H9 (cell line): ENCODE measurements around the gene TPPP3. TPM values are rescaled to one million over a fixed set of nuclear protein-coding genes. Genes with fewer than 3 reads are reported as not detected.
A peak's percentile ranks its signal among the peaks of the same experiment; 100 is the strongest.

ENCODE experiments used
- DNase-seq: peaks from one replicate; pipeline ENCODE4 v3.0.0-alpha.2; 2017
- H2AFZ ChIP-seq: one replicate; pipeline ENCODE4 v1.6.1; 2013; ENCODE audit warnings: mild to moderate bottlenecking, low read length, control low read depth, moderate library complexity
- H2AK5ac ChIP-seq: 2 replicates; pipeline ENCODE4 v1.6.1; 2013; ENCODE audit warnings: low read length, control low read depth, mixed read lengths; ENCODE audit not compliant: insufficient read length
- H2BK120ac ChIP-seq: one replicate; pipeline ENCODE4 v1.6.1; 2013; ENCODE audit warnings: low read depth, mild to moderate bottlenecking, low read length, control low read depth, inconsistent platforms; ENCODE audit not compliant: poor library complexity, severe bottlenecking
- H2BK12ac ChIP-seq: 2 replicates; pipeline ENCODE4 v1.6.1; 2013; ENCODE audit warnings: low read length, control low read depth, mixed read lengths, low read depth; ENCODE audit not compliant: insufficient read length
- H2BK15ac ChIP-seq: 2 replicates; pipeline ENCODE4 v1.6.1; 2013; ENCODE audit warnings: low read depth, low read length, control low read depth
- H2BK20ac ChIP-seq: one replicate; pipeline ENCODE4 v1.6.1; 2013; ENCODE audit warnings: low read depth, mild to moderate bottlenecking, low read length, control low read depth, inconsistent platforms; ENCODE audit not compliant: poor library complexity, severe bottlenecking
- H2BK5ac ChIP-seq: 2 replicates; pipeline ENCODE4 v1.6.1; 2013; ENCODE audit warnings: low read length, control low read depth, mixed read lengths; ENCODE audit not compliant: insufficient read length
- H3K14ac ChIP-seq: 2 replicates; pipeline ENCODE4 v1.6.1; 2013; ENCODE audit warnings: low read length, control low read depth; ENCODE audit not compliant: insufficient read depth
- H3K18ac ChIP-seq: 2 replicates; pipeline ENCODE4 v1.6.1; 2013; ENCODE audit warnings: low read depth, mild to moderate bottlenecking, mixed read lengths, low read length, control low read depth; ENCODE audit not compliant: insufficient read length
- H3K23ac ChIP-seq: 2 replicates; pipeline ENCODE4 v1.6.1; 2013; ENCODE audit warnings: low read length, control low read depth, mixed read lengths, low read depth; ENCODE audit not compliant: insufficient read length
- H3K23me2 ChIP-seq: 2 replicates; pipeline ENCODE4 v1.6.1; 2013; ENCODE audit warnings: low read depth, mild to moderate bottlenecking, mixed read lengths, low read length, control low read depth; ENCODE audit not compliant: insufficient read length, poor library complexity, severe bottlenecking
- H3K27ac ChIP-seq: 2 replicates; pipeline ENCODE4 v1.5.1; 2013; ENCODE audit warnings: low read length, control low read depth, mixed read lengths, low read depth; ENCODE audit not compliant: insufficient read length
- H3K27me3 ChIP-seq: 2 replicates; pipeline ENCODE4 v1.6.1; 2013; ENCODE audit warnings: low read length, control low read depth, inconsistent platforms; ENCODE audit not compliant: insufficient read depth
- H3K4ac ChIP-seq: 2 replicates; pipeline ENCODE4 v1.6.1; 2013; ENCODE audit warnings: low read depth, mild to moderate bottlenecking, control low read depth, inconsistent platforms, low read length, moderate library complexity
- H3K4me1 ChIP-seq: 2 replicates; pipeline ENCODE4 v1.6.1; 2013; ENCODE audit warnings: low read length, control low read depth, inconsistent platforms; ENCODE audit not compliant: insufficient read depth
- H3K4me2 ChIP-seq: 2 replicates; pipeline ENCODE4 v1.6.1; 2013; ENCODE audit warnings: low read length, control low read depth, mixed read lengths; ENCODE audit not compliant: insufficient read length, insufficient read depth
- H3K56ac ChIP-seq: 2 replicates; pipeline ENCODE4 v1.6.1; 2013; ENCODE audit warnings: low read depth, mild to moderate bottlenecking, mixed read lengths, low read length, control low read depth; ENCODE audit not compliant: insufficient read length
- H3K79me1 ChIP-seq: 2 replicates; pipeline ENCODE4 v1.6.1; 2013; ENCODE audit warnings: low read depth, mild to moderate bottlenecking, moderate library complexity, low read length, control low read depth, inconsistent platforms; ENCODE audit not compliant: insufficient read depth, poor library complexity, severe bottlenecking
- H3K79me2 ChIP-seq: 2 replicates; pipeline ENCODE4 v1.6.1; 2013; ENCODE audit warnings: low read length, control low read depth, inconsistent platforms; ENCODE audit not compliant: insufficient read depth
- H3K9ac ChIP-seq: 2 replicates; pipeline ENCODE4 v1.6.1; 2013; ENCODE audit warnings: low read length, control low read depth, mixed read lengths; ENCODE audit not compliant: insufficient read length; ENCODE audit errors: extremely low read depth
- H3K9me3 ChIP-seq: one replicate; pipeline ENCODE4 v1.6.1; 2013; ENCODE audit warnings: low read depth, low read length, inconsistent platforms; ENCODE audit not compliant: control insufficient read depth
- H3T11ph ChIP-seq: one replicate; pipeline ENCODE4 v1.6.1; 2013; ENCODE audit warnings: mild to moderate bottlenecking, low read length, control low read depth, inconsistent platforms
- H4K20me1 ChIP-seq: one replicate; pipeline ENCODE4 v1.6.1; 2013; ENCODE audit not compliant: control insufficient read depth, insufficient read length, insufficient read depth
- H4K5ac ChIP-seq: 2 replicates; pipeline ENCODE4 v1.6.1; 2013; ENCODE audit warnings: low read depth, mild to moderate bottlenecking, mixed read lengths, low read length, control low read depth; ENCODE audit not compliant: insufficient read length
- H4K8ac ChIP-seq: replicated peaks from 2 replicates; pipeline ENCODE4 v1.6.1; 2013; ENCODE audit warnings: low read length, control low read depth, mixed read lengths, low read depth; ENCODE audit not compliant: insufficient read length
- H4K91ac ChIP-seq: 2 replicates; pipeline ENCODE4 v1.6.1; 2013; ENCODE audit warnings: low read depth, mild to moderate bottlenecking, moderate library complexity, mixed read lengths, low read length, control low read depth; ENCODE audit not compliant: insufficient read length
- H3K27ac Mint-ChIP-seq, 3 experiments: 2 replicates in 2 of 3; 3 replicates in 1 of 3; pipeline ENCODE4 v1.8.0; 2020 to 2021; ENCODE audit warnings: mixed read lengths in 3 of 3, mild to moderate bottlenecking in 1 of 3, moderate library complexity in 1 of 3
- H3K27me3 Mint-ChIP-seq: 2 replicates; pipeline ENCODE4 v1.8.0; 2021; ENCODE audit warnings: low read depth, mild to moderate bottlenecking, moderate library complexity, mixed read lengths
- H3K36me3 Mint-ChIP-seq, 3 experiments: 2 replicates in 2 of 3; 3 replicates in 1 of 3; pipeline ENCODE4 v1.8.0; 2020 to 2021; ENCODE audit warnings: low read depth in 3 of 3, mixed read lengths in 3 of 3; ENCODE audit not compliant: insufficient read depth in 1 of 3
- H3K4me1 Mint-ChIP-seq, 2 experiments: 2 replicates each; pipeline ENCODE4 v1.8.0; 2020; ENCODE audit warnings: mixed read lengths in 2 of 2
- H3K4me3 Mint-ChIP-seq, 2 experiments: 2 replicates in 1 of 2; 3 replicates in 1 of 2; pipeline ENCODE4 v1.8.0; 2020 to 2021; ENCODE audit warnings: mild to moderate bottlenecking in 2 of 2, mixed read lengths in 2 of 2, moderate library complexity in 1 of 2
- H3K9me3 Mint-ChIP-seq, 2 experiments: 2 replicates in 1 of 2; 3 replicates in 1 of 2; pipeline ENCODE4 v1.8.0; 2020; ENCODE audit warnings: mild to moderate bottlenecking in 2 of 2, mixed read lengths in 2 of 2, moderate library complexity in 1 of 2
- WGBS: extraction: QIAGEN DNeasy Blood & Tissue Kit; methylation state at CpG from one replicate; pipeline ENCODE4 v1.1.7; 2013; ENCODE audit warnings: missing lambda C conversion rate, low lambda C conversion rate, mixed read lengths; ENCODE audit not compliant: insufficient read length; ENCODE audit errors: extremely low coverage; 5-methylcytosine and 5-hydroxymethylcytosine counted together
- total RNA-seq: library from RNA; stranded (reverse); gene quantifications from 2 replicates; pipeline ENCODE4 v1.2.1, GENCODE V29; 2021
- TF ChIP-seq, protein P1 (sequence below): fragments of 200-600 bp; sonication (generic); conservative IDR thresholded peaks from 3 replicates; pipeline ENCODE4 v1.8.0; 2021; ENCODE audit warnings: antibody characterized with exemption, mild to moderate bottlenecking

The TPPP3 gene
- total RNA-seq, 1 experiment from 2014 or later, result 0.79 TPM

DNA sequence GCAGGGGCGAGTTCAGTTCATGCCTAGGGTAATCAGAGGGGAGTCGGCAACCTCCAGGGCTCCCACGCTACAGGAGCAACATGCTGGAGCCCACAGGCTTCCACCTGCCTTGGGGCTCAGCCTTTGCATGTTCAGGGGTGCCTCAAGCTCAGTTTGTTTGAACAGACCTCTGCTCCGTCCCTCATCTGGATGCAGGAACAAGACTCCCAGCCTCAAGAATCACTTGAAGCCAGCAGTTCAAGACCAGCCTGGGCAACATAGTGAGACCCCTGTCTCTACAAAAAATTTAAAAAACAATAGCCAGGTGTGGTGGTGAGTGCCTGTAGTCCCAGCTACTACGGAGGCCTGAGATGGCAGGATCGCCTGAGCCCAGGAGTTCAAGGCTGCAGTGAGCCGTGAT is 32.7 kb upstream of the TPPP3 start:
- H4K5ac ChIP-seq, result no peak overlapping the region
- Mint-ChIP-seq H3K36me3 (no peaks in the 10 kb centered on the region; a peak in 1 of 7 replicates), H3K4me3 (0 out of 5 replicates have a peak overlapping the region, but pooled peaks of 1 of the 2 experiments have one; percentile 12), H3K4me1 (peaks cover 72% of the 10 kb centered on the region in 2 experiments), H3K9me3 (no peaks in the 10 kb centered on the region), H3K27me3 (peaks cover 16% of the 10 kb centered on the region), H3K27ac (peak overlapping the region in 2 of 3 experiments; percentile 55 to 61; a peak in 2 of 7 replicates)
- no peak overlapping the region for H3K4me2 ChIP-seq
- H3K18ac ChIP-seq, result no peak overlapping the region
- TF ChIP-seq, protein P1, sequence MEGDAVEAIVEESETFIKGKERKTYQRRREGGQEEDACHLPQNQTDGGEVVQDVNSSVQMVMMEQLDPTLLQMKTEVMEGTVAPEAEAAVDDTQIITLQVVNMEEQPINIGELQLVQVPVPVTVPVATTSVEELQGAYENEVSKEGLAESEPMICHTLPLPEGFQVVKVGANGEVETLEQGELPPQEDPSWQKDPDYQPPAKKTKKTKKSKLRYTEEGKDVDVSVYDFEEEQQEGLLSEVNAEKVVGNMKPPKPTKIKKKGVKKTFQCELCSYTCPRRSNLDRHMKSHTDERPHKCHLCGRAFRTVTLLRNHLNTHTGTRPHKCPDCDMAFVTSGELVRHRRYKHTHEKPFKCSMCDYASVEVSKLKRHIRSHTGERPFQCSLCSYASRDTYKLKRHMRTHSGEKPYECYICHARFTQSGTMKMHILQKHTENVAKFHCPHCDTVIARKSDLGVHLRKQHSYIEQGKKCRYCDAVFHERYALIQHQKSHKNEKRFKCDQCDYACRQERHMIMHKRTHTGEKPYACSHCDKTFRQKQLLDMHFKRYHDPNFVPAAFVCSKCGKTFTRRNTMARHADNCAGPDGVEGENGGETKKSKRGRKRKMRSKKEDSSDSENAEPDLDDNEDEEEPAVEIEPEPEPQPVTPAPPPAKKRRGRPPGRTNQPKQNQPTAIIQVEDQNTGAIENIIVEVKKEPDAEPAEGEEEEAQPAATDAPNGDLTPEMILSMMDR, result no peak
- no peaks in the 10 kb centered on the region for H3K79me1 ChIP-seq
- no peak overlapping the region for H4K8ac ChIP-seq
- no peak overlapping the region for H4K91ac ChIP-seq
- no peak for DNase-seq
- no peak overlapping the region for H2BK15ac ChIP-seq
- H3K79me2 ChIP-seq, result no peaks in the 10 kb centered on the region; the same call in 1 of the 2 replicates
- H4K20me1 ChIP-seq, result no peaks in the 10 kb centered on the region
- H2AK5ac ChIP-seq, result no peak overlapping the region
- no peaks in the 10 kb centered on the region; the same call in 1 of the 2 replicates for H3K27me3 ChIP-seq
- no peak overlapping the region for H2BK20ac ChIP-seq
- no peak overlapping the region for H3K56ac ChIP-seq
- no peak overlapping the region for H3K23ac ChIP-seq
- no CpG with 5 or more reads among the region's 7 CpGs for WGBS
- H3K27ac ChIP-seq, result no peak overlapping the region
- H3K9ac ChIP-seq, result no peak overlapping the region
- H3T11ph ChIP-seq, result no peak overlapping the region
- no peak overlapping the region for H3K4ac ChIP-seq
- no peak overlapping the region for H2BK120ac ChIP-seq
- H2AFZ ChIP-seq, result no peak overlapping the region
- H3K14ac ChIP-seq, result no peak overlapping the region
- no peak overlapping the region for H2BK5ac ChIP-seq
- peaks cover 6% of the 10 kb centered on the region for H3K23me2 ChIP-seq
- peaks cover 30% of the 10 kb centered on the region for H3K4me1 ChIP-seq
- no peak overlapping the region for H2BK12ac ChIP-seq
- H3K9me3 ChIP-seq, result no peaks in the 10 kb centered on the region
